GM18519 (cell line): ENCODE measurements around the gene FARP1.
"Not testable (repeated sequence)": the region's sequence is repeated elsewhere in the genome, so short reads cannot be mapped to it uniquely, and the experiment has no call there.

ENCODE experiments used
- ATAC-seq: cut with Tn5 transposase; IDR thresholded peaks from one replicate; pipeline ENCODE4 v1.9.1; 2021; ENCODE audit warnings: mild to moderate bottlenecking, moderate library complexity; ENCODE audit not compliant: unreplicated experiment, low FRiP score

The FARP1 gene

DNA sequence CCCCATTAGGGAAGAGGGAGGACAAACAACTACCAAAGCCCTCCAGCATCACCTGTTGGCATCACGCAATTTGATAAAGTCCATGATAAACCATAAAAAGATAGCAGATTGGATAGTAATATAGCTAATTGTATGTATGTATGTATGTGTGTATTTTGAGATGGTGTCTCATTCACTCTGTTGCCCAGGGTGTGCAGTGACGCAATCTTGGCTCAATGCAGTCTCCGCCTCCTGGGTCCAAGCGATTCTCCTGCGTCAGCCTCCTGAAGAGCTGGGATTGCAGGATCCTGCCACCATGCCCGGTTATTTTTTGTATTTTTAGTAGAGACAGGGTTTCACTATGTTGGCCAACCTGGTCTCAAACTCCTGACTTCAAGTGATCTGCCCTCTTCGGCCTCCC, 108.8 kb downstream of the FARP1 start:
- ATAC-seq: no peak

GRCh38 chr13:98252931-98253470, 110.1 kb downstream of the FARP1 start:
- no peak for ATAC-seq

DNA sequence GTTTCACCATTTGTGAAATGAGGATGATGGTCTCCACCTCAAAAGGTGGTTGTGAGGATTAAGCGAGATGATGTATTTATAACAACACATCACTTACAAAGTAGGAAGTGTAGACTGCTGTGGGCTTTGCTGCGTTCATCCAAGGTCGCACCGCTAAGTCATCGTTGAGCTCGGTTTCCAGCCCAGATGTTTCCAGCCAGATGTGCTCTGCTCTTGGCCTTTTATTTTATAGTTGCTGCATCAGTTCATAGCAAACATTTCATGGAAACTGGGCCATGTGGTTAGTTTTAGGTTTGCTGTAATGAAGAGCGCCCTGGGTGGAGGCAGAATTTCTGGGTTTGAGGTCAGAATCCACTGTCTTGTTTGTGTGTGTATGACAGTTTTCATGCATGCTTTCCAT, 110.6 kb downstream of the FARP1 start:
- no peak for ATAC-seq

GRCh38 chr13:98254513-98254912, 111.6 kb downstream of the FARP1 start:
- ATAC-seq: no peak

DNA sequence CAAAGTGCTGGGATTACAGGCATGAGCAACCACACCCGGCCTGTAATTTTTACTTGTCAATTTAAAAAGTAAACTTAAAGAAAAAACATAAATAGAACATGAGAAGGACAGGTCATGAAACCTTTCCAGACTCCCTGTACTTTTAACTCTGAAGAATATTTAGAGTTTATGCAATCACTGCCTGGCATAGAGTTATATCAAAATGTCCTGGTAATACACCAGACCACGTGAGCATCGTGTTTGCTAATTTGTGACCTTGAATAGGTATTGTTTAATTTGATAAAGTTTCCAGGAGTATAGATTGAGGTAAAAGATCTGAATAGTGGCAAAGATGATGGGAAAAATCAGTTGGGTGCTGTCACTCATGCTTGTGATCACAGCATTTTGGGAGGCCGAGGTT, 115.3 kb downstream of the FARP1 start:
- ATAC-seq: no peak

DNA sequence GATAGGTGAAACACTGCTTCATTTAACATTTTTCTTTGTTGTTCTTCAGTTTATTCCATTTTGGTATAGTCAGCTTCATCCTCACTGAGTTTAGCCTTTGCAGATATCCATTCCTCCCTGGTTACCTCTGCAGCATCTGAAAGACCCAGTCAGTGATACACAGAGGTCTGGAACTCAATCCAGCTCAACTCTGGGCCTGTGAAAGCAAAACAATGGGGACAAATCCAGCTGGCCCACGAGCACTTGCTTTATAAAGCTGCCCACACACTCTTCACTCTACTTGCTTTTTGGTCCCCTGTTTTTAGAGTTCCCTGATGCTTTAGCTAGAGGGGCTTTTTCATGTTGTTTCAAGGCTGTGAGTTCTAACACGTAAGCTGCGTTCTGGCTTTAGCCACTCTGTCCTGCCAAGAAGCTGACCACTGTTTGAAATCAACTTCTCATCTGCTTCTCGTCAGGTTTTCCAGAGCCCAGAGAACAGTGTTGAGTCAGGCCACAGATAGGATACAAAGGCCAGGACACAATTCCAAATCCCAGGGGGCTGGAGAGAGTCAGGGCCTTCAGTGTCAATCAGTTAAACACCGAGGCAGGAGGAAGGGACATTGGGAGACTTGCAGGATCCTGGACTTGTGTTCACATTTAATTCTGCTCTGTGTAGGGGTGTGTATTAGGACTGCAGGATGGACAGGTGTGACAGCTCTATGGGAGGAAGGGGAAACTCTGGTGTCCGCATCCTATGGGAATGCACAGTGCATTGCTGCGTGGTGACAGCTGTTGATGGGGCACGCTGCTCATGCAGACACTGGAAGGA, 117.7 kb downstream of the FARP1 start:
- ATAC-seq: no peak

- ATAC-seq: no peak
These were observed 118.3 kb downstream of the FARP1 start for GRCh38 chr13:98261165-98261702.

- no peak for ATAC-seq
These were observed 119.4 kb downstream of the FARP1 start for GRCh38 chr13:98262292-98262691.

- no peak for ATAC-seq
These were observed 120.9 kb downstream of the FARP1 start for GRCh38 chr13:98263841-98264240.

GRCh38 chr13:98264877-98265276, 122.0 kb downstream of the FARP1 start:
- no peak for ATAC-seq

DNA sequence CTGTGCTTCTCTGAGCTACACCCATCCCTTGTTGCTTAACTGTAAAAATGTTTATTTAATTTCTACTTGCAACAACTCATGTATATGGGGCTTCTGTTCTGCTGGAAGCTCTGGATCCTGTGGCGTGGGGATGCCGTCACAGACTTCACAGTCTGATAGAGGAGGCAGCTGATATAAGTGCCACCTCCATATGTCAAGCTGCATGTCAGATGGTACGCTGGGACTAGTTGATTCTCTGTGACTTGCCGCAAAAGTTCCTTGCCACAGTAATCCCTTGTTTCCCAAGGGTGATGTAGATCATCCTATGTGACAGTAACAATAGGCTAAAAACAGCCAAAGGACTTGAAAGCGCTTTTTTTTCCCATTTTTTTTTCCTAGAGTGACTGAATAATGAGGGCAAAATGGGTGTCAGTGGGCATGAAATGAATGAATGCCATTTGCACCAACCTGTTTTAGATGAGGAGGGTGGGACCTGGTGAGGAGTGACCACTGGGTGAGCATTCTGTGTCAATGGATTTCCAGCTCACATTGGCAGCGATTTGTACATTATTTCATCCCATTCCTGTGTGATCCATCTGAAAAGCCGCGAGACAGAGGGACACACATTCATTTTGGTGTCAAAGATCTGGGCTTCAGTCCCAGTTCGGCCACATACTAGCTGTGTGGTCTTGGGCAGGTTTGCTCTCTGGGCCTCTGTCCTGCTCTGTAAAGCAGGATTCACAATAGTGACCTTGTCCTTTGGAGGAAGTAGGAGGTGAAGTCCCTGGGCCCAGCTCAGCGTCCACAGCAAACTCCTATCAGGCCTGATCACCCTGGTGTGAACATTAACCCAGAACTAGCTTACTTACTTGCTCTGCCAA, 123.0 kb downstream of the FARP1 start:
- no peak for ATAC-seq

DNA sequence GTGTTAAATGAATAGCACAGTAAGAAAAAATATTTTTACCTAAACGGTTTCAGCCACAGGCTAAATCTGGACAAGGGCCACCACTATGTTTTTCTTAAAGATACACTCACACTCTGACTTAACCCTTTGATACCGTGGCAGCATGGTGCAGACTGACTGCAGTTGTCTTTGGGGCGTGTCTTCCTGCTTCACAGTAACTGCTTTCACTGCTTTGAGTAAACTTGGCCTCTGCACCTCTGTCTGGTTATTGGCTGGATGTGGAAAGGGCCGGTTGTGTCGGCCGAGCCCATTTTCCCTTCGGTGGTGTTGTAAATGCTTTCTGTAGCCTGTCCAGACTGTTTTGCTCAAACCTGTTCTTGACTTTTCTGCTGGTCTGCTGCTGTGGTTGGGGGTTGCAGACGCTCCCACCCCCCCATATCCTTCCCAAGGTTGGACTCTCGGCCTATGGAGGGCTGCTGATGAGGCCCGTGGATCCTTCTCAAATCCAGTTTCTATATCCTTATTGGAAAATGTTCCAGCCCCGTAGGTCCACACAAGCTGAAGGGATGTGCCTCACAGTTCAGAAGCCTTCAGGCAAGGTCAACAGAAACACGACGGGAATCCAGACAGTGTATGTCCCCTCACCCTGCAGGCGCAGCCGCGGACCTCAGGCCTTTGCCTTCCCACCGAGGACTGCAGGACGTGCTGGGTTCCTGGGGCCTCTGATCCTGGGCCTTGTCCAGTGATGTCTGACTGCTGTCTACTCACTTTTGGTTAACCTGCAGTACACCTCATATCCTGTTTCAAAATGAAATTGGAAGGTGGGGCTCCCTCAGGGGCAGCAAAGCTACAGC, 124.4 kb downstream of the FARP1 start:
- peak; percentile 92 for ATAC-seq

DNA sequence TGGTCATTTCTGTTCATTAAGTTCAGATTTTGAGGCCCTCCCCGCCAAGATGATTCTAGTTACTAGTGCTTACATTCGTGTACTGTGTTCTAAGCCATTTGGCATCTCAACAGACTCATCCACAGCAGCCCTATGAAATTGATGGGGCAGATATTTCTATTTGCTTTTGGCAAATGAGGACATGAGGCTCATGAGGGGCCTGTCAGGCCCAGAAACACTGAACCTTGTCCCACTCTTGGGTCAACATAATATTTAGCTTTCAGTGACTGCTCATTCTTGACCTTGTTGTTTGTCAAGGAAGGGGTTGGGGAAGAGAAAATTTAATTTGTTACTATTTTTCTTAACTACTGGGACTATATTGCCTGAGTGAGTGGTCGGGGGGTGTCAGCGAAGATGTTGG, 126.5 kb downstream of the FARP1 start:
- ATAC-seq: no peak

GRCh38 chr13:98270819-98271218, 127.9 kb downstream of the FARP1 start:
- ATAC-seq: no peak

- not testable (repeated sequence) for ATAC-seq
These were observed 128.8 kb downstream of the FARP1 start for GRCh38 chr13:98271646-98272045.

DNA sequence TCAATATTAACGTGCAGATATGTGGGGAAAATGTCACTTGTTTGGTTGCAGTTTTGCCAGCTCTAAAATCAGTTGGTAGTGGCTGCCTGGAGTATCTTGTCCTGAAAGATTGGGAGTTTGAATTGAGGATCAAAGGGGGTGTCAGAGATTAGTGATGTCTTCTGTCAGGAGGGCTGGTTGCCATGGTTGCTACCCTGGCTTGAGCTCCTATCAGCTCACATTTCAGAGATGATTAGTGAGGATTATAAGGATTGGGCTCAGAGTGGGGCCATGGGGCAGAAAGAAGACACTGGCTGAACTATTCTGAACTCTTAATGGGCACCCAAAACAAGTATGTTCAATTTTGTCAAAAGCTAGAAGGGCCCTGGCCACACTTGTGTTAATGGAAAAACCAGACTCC, 129.7 kb downstream of the FARP1 start:
- no peak for ATAC-seq

DNA sequence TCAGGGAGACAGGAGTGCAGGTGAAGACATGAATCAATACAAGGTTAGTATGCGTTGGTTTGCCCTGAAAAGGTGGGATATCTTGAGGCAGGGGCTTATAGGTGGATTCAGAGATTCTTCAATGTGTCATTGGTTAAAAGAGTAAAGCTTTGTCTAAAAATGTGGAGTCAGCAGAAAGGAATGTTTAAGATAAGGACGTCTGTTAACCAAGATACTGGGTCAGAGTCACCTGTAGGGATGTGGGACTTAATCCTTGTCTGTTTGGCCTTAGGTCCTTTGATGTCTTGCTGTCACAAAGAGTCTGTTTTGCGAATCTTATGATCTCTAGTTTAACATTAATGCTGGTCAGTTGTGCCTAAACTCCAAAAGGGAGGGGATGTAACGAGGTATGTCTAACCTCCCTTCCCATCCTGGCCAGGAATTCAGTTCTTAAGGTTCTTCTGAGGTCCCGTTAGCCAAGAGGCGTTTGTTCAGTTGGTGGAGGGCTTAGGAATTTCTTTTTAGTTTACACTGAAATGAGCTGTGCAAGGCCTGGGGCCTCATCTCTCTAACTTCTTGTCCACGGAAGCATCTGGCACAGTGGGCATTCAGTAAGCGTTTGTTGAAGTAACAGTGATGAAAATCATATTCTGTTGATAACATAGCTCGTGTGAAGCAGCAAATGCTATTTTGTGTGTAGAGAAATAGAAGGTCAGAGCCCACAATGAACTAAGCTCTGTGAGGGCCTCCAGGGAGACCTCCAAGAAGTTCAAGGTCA, 130.4 kb downstream of the FARP1 start:
- ATAC-seq: no peak

GRCh38 chr13:98273824-98274742, 131.2 kb downstream of the FARP1 start:
- no peak for ATAC-seq
